Nephron (organoid): ENCODE measurements around the gene TEX14.

Source experiments
- H3K27ac Mint-ChIP-seq, 3 experiments: 2 replicates each; pipeline ENCODE4 v1.8.0; 2020; ENCODE audit warnings: mixed read lengths in 3 of 3, mild to moderate bottlenecking in 2 of 3, moderate library complexity in 1 of 3
- H3K27me3 Mint-ChIP-seq: 2 replicates; pipeline ENCODE4 v1.8.0; 2021; ENCODE audit warnings: low read depth, mild to moderate bottlenecking, moderate library complexity, mixed read lengths
- H3K36me3 Mint-ChIP-seq: 2 replicates; pipeline ENCODE4 v1.8.0; 2020; ENCODE audit warnings: low read depth, mixed read lengths
- H3K4me1 Mint-ChIP-seq: 2 replicates; pipeline ENCODE4 v1.8.0; 2020; ENCODE audit warnings: mixed read lengths
- H3K4me3 Mint-ChIP-seq, 3 experiments: 2 replicates each; pipeline ENCODE4 v1.8.0; 2020; ENCODE audit warnings: mild to moderate bottlenecking in 3 of 3, mixed read lengths in 3 of 3, moderate library complexity in 2 of 3
- H3K9me3 Mint-ChIP-seq: 2 replicates; pipeline ENCODE4 v1.8.0; 2020; ENCODE audit warnings: mixed read lengths
- TF ChIP-seq, protein P1 (sequence below), 3 experiments: fragments of 200-600 bp; sonication (generic); IDR thresholded peaks; one replicate each; pipeline ENCODE4 v1.5.0; 2021; ENCODE audit warnings: antibody characterized with exemption in 3 of 3; ENCODE audit not compliant: unreplicated experiment in 3 of 3

TEX14 gene

DNA sequence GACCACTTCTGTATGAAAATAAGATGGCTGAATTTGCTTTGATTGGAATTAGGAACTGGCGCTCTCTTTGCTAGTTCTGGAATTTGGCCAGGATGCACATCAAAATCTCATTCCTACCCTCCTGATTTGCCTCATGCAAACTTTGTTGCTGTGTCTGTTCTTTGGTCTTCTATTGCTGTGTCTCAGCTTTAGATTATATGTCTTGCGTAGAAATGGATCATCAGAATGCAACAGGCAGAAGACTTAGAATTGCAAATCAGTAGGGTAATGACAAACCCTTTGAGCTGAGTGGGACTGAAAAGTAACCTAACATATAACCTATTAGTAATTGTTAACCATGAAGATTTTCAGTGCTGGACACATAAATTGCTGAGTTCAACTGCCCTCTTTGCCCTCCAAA lies 30.9 kb upstream of the TEX14 start:
- Mint-ChIP-seq H3K27me3 (no peaks in the 10 kb centered on the region), H3K9me3 (no peaks in the 10 kb centered on the region), H3K4me3 (no peak overlapping the region), H3K27ac (peak overlapping the region in 1 of 3 experiments; percentile 79), H3K36me3 (peaks cover 13% of the 10 kb centered on the region), H3K4me1 (no peaks in the 10 kb centered on the region)
- TF ChIP-seq, protein P1, sequence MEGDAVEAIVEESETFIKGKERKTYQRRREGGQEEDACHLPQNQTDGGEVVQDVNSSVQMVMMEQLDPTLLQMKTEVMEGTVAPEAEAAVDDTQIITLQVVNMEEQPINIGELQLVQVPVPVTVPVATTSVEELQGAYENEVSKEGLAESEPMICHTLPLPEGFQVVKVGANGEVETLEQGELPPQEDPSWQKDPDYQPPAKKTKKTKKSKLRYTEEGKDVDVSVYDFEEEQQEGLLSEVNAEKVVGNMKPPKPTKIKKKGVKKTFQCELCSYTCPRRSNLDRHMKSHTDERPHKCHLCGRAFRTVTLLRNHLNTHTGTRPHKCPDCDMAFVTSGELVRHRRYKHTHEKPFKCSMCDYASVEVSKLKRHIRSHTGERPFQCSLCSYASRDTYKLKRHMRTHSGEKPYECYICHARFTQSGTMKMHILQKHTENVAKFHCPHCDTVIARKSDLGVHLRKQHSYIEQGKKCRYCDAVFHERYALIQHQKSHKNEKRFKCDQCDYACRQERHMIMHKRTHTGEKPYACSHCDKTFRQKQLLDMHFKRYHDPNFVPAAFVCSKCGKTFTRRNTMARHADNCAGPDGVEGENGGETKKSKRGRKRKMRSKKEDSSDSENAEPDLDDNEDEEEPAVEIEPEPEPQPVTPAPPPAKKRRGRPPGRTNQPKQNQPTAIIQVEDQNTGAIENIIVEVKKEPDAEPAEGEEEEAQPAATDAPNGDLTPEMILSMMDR (IDR thresholded peaks at IDR 0.05; ENCODE audit: unreplicated experiment in 3 of 3): no peak

DNA sequence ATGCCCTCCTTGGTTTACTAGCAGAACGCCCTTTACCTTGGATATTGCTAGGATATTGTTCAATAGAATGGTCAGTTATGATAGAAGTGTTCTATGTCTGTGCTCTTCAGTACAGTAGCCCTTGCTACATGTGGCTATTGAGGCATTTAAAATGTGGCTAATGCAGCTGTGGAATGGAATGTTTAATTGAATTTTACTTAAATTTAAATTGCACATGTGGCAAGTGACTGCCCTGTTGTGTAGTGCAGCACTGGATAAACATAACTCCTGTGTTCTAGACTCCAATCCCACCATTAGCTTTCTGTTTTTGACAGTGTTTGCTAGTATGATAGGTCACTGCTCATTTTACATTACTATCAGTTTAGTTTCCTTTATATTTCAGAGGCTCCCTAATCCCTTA lies 30.4 kb upstream of the TEX14 start:
- Mint-ChIP-seq H3K9me3 (no peaks in the 10 kb centered on the region), H3K27ac (peak overlapping the region in 1 of 3 experiments; percentile 79), H3K4me1 (no peaks in the 10 kb centered on the region), H3K4me3 (no peak overlapping the region), H3K27me3 (no peaks in the 10 kb centered on the region), H3K36me3 (peaks cover 13% of the 10 kb centered on the region)
- TF ChIP-seq, protein P1 (IDR thresholded peaks at IDR 0.05; ENCODE audit: unreplicated experiment in 3 of 3): no peak

DNA sequence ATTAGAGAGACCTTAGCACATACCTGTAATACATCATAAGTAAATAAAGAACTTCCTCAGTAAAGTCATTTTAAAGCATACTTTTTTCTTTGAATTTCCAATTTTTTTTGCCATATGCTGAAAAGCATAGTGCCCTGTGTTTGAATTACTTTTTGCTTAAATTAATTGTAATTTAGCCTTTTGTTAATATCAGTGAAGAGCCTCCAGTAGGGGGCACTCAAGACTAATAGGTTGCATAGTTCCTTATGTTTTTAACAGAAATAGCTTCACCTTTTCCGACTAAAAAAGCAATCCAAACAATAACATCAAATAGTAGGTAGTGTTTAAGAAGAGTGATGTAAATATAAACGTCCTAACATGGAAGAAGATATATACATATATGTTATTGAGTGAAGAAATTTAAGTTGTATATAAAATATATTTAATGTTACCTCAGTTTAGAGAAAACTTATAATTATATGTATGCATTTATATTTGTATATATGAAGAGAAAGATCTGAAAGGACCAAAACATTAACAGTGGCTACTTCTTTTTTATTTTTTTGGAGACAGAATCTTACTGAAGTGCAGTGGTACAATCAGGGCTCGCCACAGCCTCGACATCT lies 19.2 kb upstream of the TEX14 start:
- Mint-ChIP-seq H3K27me3 (no peaks in the 10 kb centered on the region), H3K4me3 (no peak overlapping the region), H3K36me3 (peaks cover 17% of the 10 kb centered on the region), H3K4me1 (no peaks in the 10 kb centered on the region), H3K9me3 (no peaks in the 10 kb centered on the region), H3K27ac (no peak overlapping the region)
- TF ChIP-seq, protein P1 (IDR thresholded peaks at IDR 0.05; ENCODE audit: unreplicated experiment in 3 of 3): peak; percentile 78 to 89 (median 80)

DNA sequence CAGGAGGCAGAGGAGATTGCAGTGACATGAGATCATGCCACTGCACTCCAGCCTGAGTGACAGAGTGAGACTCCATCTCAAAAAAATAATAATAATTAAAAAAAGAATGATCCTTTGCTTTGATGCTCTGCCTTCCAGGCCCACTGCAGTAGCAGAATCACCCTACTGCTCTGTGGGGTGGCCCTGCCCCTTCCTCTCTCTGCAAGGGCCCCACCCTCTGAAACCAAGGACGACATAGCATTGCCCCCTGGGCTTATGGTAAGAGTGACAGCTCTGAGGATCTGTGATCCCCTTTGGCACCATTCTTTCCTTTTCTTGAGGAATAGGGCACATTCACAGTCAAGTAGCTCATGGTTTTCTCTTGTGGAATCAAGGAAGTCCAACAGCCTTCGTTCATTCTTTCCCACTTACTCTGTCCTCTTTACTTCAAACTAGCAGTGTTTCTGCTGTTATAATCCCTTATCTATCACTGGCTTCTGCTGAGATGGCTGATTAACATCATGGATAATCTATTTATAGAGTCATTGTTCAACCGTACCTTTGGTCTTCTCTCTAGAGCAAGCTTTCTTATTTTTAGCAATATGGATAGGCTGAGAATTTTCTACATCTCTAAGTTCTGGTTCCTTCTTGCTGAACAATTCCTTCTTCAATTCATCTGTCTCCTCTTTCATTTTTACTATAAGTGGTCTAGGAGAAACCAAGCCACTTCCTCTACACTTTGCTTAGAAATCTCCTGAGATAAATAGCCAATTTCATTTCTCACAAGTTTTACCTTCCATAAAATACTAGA lies 14.7 kb upstream of the TEX14 start:
- no peaks in the 10 kb centered on the region for H3K27me3 Mint-ChIP-seq
- no peak overlapping the region for H3K27ac Mint-ChIP-seq
- H3K9me3 Mint-ChIP-seq: no peaks in the 10 kb centered on the region
- H3K4me1 Mint-ChIP-seq: no peaks in the 10 kb centered on the region
- peaks cover 25% of the 10 kb centered on the region for H3K36me3 Mint-ChIP-seq
- TF ChIP-seq, protein P1 (IDR thresholded peaks at IDR 0.05; ENCODE audit: unreplicated experiment in 3 of 3): no peak
- no peak overlapping the region for H3K4me3 Mint-ChIP-seq

DNA sequence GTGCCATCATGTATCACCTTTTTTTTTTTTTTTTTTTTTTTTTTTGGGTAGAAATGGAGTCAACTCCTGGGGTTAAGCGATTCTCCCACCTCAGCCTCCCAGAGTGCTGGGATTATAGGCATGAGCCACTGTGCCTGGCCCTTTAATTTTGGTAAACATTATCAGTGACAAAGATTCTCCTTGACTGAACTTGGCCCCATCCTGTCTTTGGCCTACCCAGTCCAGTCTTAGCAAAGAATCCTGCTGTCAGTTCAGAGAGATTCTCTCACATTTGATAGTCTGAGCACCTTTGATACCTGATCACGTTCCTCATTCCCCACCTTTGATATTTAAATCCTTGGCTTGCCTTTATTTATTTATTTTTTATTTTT lies 12.1 kb upstream of the TEX14 start:
- H3K27ac Mint-ChIP-seq: no peak overlapping the region
- no peaks in the 10 kb centered on the region for H3K4me1 Mint-ChIP-seq
- peaks cover 2% of the 10 kb centered on the region for H3K9me3 Mint-ChIP-seq
- no peak overlapping the region for H3K4me3 Mint-ChIP-seq
- H3K36me3 Mint-ChIP-seq: peaks cover 27% of the 10 kb centered on the region
- no peaks in the 10 kb centered on the region for H3K27me3 Mint-ChIP-seq
- TF ChIP-seq, protein P1 (IDR thresholded peaks at IDR 0.05; ENCODE audit: unreplicated experiment in 3 of 3): no peak
